ENCODE measurements around the gene LGI4. TPM values are rescaled to one million over a fixed set of nuclear protein-coding genes. Genes with fewer than 3 reads are reported as not detected.

LGI4 gene
- total RNA-seq, 1 donor from 2014 or later = 32.9 TPM

DNA sequence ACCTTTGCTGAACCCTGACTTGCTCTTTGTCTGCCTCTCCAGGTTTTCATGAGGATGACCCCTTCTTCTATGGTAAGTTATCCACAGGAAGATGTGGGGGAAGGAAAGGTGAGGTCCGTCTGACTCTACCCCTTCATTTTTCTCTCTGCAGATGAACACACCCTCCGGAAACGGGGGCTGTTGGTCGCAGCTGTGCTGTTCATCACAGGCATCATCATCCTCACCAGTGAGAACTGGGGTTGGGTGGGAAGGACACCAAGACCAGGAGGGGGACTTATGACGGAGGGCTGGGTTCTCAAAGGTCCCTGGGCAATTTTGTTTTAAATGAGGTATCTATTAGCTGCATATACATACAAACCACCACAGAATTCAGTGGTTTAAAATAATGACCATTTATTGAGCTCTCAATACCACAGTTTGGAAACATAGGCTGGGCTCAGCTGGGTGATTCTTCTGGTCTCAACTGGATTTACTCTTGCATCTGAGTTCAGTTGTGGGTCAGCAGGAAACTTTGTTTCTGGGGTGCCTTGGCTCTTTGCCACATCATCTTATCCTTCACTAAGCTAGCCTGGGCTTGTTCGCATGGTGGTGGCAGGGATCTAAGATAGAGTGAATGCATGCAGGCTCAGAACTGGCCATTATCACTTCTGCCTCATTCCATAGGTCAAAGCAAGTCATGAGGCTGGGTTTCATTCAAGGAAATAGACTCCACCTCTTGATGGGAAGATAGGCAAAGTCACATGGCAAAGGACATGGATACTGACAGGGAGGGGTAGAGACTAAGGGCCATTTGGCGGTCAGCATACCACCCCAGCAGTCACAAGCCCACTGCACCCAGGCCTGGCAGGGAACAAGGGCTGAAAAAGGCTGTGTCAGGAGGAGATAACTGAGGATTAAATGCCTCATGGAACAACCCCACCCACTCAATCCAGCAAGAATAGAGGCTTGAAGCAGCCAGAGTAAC is 31.5 kb upstream of the LGI4 start:
- H3K4me3 ChIP-seq = no peak overlapping the region
- DNase-seq (ENCODE audit: extremely low spot score in 2 of 2) = peak in 1 of 2 donors; percentile 56
- intact Hi-C loops (cut with DNase I) = no loop called here
- no peaks in the 10 kb centered on the region for H3K27me3 ChIP-seq
- TF ChIP-seq POLR2A (IDR thresholded peaks at IDR 0.05) (no peak), CTCF (IDR thresholded peaks at IDR 0.05) (no peak), POLR2AphosphoS5 (IDR thresholded peaks at IDR 0.05; ENCODE audit: insufficient read depth in 1 of 2, low read depth in 1 of 2) (no peak)
- peaks cover 11% of the 10 kb centered on the region for H3K9me3 ChIP-seq
- H3K36me3 ChIP-seq = peaks cover 0 to 59% of the 10 kb centered on the region in 2 donors
- peak overlapping the region; percentile 39 for H3K27ac ChIP-seq
- H3K4me1 ChIP-seq = peaks cover 4% of the 10 kb centered on the region

DNA sequence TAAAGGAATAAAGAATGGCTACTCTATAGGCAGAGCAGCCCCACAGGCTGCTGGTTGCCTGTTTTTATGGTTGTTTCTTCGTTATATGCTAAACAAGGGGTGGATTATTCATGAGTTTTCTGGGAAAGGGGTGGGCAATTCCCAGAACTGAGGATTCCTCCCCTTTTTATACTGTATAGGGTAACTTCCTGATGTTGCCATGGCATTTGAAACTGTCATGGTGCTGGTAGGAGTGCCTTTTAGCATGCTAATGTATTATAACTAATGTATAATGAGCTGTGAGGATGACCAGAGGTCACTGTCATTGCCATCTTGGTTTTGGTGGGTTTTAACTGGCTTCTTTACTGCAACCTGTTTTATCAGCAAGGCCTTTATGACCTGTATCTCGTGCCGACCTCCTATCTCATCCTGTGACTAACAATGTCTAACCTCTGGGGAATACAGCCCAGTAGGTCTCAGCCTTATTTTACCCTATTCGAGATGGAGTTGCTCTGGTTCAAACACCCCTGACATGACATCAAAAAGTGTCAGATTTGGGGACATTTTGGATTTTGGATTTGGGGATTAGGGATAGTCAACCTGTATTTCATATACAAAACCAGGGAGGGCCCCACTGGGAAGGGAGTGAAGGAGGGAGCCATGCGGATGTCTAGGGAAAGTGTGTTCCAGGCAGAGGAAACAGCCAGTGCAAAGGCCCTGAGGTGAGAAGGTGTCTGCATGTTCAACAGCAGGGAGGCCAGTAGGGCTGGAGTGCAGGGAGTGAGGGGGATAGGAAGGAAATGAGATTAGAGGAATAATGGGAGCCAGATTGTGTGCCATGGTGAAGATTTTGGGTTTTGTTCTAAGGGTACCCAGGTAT is 30.6 kb upstream of the LGI4 start:
- H3K4me3 ChIP-seq = no peak overlapping the region
- H3K9me3 ChIP-seq = peaks cover 11% of the 10 kb centered on the region
- intact Hi-C loops (cut with DNase I) = no loop called here
- DNase-seq (ENCODE audit: extremely low spot score in 2 of 2) = peak in 1 of 2 donors; percentile 54
- peaks cover 4% of the 10 kb centered on the region for H3K4me1 ChIP-seq
- no peaks in the 10 kb centered on the region for H3K27me3 ChIP-seq
- peaks cover 0 to 65% of the 10 kb centered on the region in 2 donors for H3K36me3 ChIP-seq
- H3K27ac ChIP-seq = no peak overlapping the region
- TF ChIP-seq POLR2A (IDR thresholded peaks at IDR 0.05) (no peak), CTCF (IDR thresholded peaks at IDR 0.05) (no peak), POLR2AphosphoS5 (IDR thresholded peaks at IDR 0.05; ENCODE audit: insufficient read depth in 1 of 2, low read depth in 1 of 2) (no peak)

DNA sequence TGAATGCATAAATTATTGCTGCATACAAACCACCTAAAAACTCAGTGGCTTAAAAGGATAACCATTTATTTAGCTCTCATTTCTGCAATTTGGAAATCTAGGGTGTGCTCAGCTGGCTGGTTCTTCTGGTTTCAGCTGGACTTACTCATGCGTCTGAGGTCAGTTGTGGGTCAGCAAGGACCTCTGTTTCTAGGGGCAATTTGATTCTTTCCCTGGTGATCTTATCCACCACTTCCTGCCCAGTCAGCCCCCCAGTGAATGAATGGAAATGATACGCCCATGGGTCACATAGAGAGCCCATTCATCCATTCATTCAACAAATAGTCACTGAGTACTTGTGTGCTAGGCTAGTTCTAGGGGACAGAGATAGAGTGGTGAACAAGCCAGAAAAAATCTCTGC is 29.6 kb upstream of the LGI4 start:
- no peak for TF ChIP-seq CTCF (IDR thresholded peaks at IDR 0.05)
- TF ChIP-seq POLR2A (IDR thresholded peaks at IDR 0.05) = no peak
- TF ChIP-seq POLR2AphosphoS5 (IDR thresholded peaks at IDR 0.05; ENCODE audit: insufficient read depth in 1 of 2, low read depth in 1 of 2) = no peak
- Histone ChIP-seq H3K27ac (no peak overlapping the region), H3K27me3 (no peaks in the 10 kb centered on the region), H3K4me1 (peaks cover 4% of the 10 kb centered on the region), H3K9me3 (peaks cover 11% of the 10 kb centered on the region), H3K36me3 (peaks cover 0 to 73% of the 10 kb centered on the region in 2 donors), H3K4me3 (no peak overlapping the region)
- DNase-seq (ENCODE audit: extremely low spot score in 2 of 2) = no peak
- intact Hi-C loops (cut with DNase I) = no loop called here

DNA sequence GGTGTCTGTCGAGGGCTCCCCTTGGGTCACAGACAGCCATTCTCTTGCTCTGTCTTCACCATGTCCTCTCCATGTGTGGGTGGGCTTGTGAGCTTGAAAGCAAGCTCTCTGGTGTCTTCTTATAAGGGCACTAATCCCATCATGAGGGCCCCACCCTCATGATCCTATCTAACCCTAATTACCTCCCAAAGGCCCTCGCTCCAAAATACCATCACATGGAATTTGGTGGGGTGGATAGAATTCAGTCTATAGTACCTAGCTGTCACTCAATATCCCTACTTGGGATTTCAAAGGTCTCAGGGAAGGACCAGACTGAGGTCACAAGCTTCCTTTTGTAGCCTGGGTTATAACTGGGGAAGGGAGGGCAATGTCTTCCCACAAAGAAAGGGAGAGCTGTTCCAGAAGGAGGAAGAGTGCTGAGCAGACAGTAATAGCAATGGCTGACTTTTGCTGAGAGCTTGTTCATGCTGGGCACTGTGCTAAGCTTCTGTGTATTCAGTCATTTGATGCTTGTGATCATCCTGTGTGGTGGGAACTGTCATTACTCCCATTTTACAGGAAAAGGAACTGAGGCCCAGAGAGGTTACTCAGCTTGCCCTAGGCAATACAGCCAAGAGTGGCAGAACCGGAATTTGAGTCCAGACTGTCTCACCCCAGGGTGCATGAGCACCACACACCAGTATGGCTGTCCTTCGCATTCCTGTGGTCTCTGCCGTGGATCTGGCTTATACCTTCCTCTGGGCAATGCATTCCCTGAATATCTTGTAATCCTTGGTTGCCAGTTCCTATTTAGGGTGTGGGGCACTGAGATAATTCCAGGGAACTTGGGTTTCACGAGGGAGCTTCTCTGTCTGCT is 27.8 kb upstream of the LGI4 start:
- peaks cover 0 to 89% of the 10 kb centered on the region in 2 donors for H3K36me3 ChIP-seq
- no peak for TF ChIP-seq POLR2AphosphoS5 (IDR thresholded peaks at IDR 0.05; ENCODE audit: insufficient read depth in 1 of 2, low read depth in 1 of 2)
- TF ChIP-seq POLR2A (IDR thresholded peaks at IDR 0.05) = no peak
- TF ChIP-seq CTCF (IDR thresholded peaks at IDR 0.05) = no peak
- intact Hi-C loops (cut with DNase I) = no loop called here
- peaks cover 4% of the 10 kb centered on the region for H3K4me1 ChIP-seq
- no peak for DNase-seq (ENCODE audit: extremely low spot score in 2 of 2)
- no peaks in the 10 kb centered on the region for H3K27me3 ChIP-seq
- H3K27ac ChIP-seq = no peak overlapping the region
- no peak overlapping the region for H3K4me3 ChIP-seq
- peaks cover 11% of the 10 kb centered on the region for H3K9me3 ChIP-seq

Measured in vagina (tissue), 2 donors.